ENCODE data around the gene H2BK1.

DNA sequence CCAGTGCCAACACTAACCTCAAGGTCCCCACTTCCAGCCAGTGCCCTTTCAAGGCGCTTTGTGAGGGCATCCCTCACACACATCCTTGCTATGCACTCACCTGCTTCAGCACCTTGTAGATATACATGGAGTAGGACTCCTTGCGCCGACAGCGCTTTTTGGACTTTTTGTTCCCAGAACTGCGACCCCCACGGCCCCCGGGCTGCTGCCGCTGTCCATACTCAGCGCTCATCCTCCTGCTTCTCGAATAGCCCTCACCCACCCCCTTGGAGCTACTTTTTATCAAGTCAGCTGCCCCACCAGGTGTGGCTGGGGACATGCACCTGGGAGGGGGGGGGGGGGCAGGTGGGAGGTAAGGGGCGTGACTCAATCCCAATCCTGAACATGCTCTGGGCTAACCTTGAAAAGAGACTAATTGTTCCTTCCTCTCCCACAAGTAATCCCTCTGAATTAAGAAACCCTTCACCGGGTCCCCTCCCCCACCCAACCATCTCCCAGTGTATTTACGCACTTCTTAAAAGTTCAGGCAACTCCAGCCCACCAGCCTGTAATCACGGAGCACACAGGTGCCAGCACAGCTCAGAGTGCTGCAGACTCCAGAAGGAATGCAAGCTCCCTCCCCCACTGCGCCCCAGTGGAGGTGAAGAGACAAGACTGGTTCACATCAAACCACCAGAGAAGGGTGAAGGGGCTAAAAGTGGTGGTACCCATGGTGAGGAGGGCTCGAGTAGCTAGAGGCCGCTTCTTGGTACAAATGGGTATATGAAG is at the start of gene H2BK1:
- TF ChIP-seq POLR2A (IDR thresholded peaks at IDR 0.05; ENCODE audit: low read depth, low read length) = no peak
- TF ChIP-seq SPI1 (IDR thresholded peaks at IDR 0.05; ENCODE audit: low read depth, low read length) = no peak
- no peak for TF ChIP-seq POLR2AphosphoS5 (IDR thresholded peaks at IDR 0.05; ENCODE audit: low read depth, low read length)
